Loucy (cell line): ENCODE measurements around the gene ZFAND3.

Experiments used
- H2AFZ ChIP-seq: fragments of 200-600 bp; sonication (generic); 2 replicates; pipeline ENCODE4 v1.6.0; 2016; ENCODE audit warnings: antibody characterized with exemption, mild to moderate bottlenecking, low read length, moderate library complexity
- H3F3A ChIP-seq: fragments of 200-600 bp; 2 replicates; pipeline ENCODE4 v1.6.0; 2016; ENCODE audit warnings: antibody characterized with exemption, low read depth, mild to moderate bottlenecking
- H3K27me3 ChIP-seq: fragments of 200-600 bp; sonication (generic); 2 replicates; pipeline ENCODE4 v1.6.1; 2014; ENCODE audit warnings: low read length, mild to moderate bottlenecking; ENCODE audit not compliant: insufficient read depth, poor library complexity, severe bottlenecking
- H3K36me3 ChIP-seq: fragments of 200-600 bp; sonication (generic); 2 replicates; pipeline ENCODE4 v1.6.1; 2016; ENCODE audit warnings: low read length; ENCODE audit not compliant: insufficient read depth
- H3K4me1 ChIP-seq: fragments of 200-600 bp; sonication (generic); 2 replicates; pipeline ENCODE4 v1.5.1; 2014; ENCODE audit warnings: low read length, mild to moderate bottlenecking; ENCODE audit not compliant: insufficient read depth, poor library complexity, severe bottlenecking
- H3K4me2 ChIP-seq: fragments of 200-600 bp; sonication (generic); 2 replicates; pipeline ENCODE4 v1.6.0; 2014; ENCODE audit warnings: antibody characterized with exemption, low read length, low read depth, mild to moderate bottlenecking; ENCODE audit not compliant: poor library complexity, severe bottlenecking
- H3K4me3 ChIP-seq: fragments of 200-600 bp; sonication (generic); 2 replicates; pipeline ENCODE4 v1.5.1; 2014; ENCODE audit warnings: low read length, mild to moderate bottlenecking, mixed read lengths; ENCODE audit not compliant: poor library complexity, severe bottlenecking
- H3K79me2 ChIP-seq: fragments of 200-600 bp; sonication (generic); 2 replicates; pipeline ENCODE4 v1.6.1; 2014; ENCODE audit warnings: low read length; ENCODE audit not compliant: insufficient read depth
- H3K9ac ChIP-seq: fragments of 200-600 bp; sonication (generic); 2 replicates; pipeline ENCODE4 v1.6.0; 2014; ENCODE audit warnings: mild to moderate bottlenecking, low read depth, low read length, moderate library complexity; ENCODE audit not compliant: poor library complexity, severe bottlenecking
- H3K9me2 ChIP-seq: fragments of 200-600 bp; sonication (generic); replicated peaks from 2 replicates; pipeline ENCODE4 v1.6.1; 2016; ENCODE audit warnings: low read depth, low read length, mixed read lengths
- H3K9me3 ChIP-seq: fragments of 200-600 bp; sonication (generic); 2 replicates; pipeline ENCODE4 v1.6.1; 2014; ENCODE audit warnings: mild to moderate bottlenecking, antibody characterized with exemption, low read length, low read depth; ENCODE audit not compliant: insufficient read depth
- H4K20me1 ChIP-seq: fragments of 200-600 bp; sonication (generic); 2 replicates; pipeline ENCODE4 v1.6.0; 2014; ENCODE audit warnings: antibody characterized with exemption, low read length, mild to moderate bottlenecking; ENCODE audit not compliant: insufficient read depth, poor library complexity, severe bottlenecking
- CTCF ChIP-seq: fragments of 200-600 bp; sonication (generic); conservative IDR thresholded peaks from 2 replicates; pipeline ENCODE4 v1.5.1; 2014; ENCODE audit warnings: mild to moderate bottlenecking, antibody characterized with exemption, low read length
- EZH2phosphoT487 ChIP-seq: fragments of 200-600 bp; IDR thresholded peaks from 2 replicates; pipeline ENCODE4 v1.6.1; 2018; ENCODE audit warnings: antibody characterized with exemption, mild to moderate bottlenecking, moderate library complexity, borderline replicate concordance

ZFAND3 gene

GRCh38 chr6:38155144-38155543 lies 335.6 kb downstream of the ZFAND3 start:
- Histone ChIP-seq H3K9me2 (no peaks in the 10 kb centered on the region), H3K9ac (no peak overlapping the region), H3F3A (no peaks in the 10 kb centered on the region), H3K27me3 (no peaks in the 10 kb centered on the region), H3K4me1 (no peaks in the 10 kb centered on the region), H3K36me3 (peaks cover 24% of the 10 kb centered on the region; the same call in 1 of the 2 replicates), H3K79me2 (no peaks in the 10 kb centered on the region; the same call in 1 of the 2 replicates), H3K4me3 (no peak overlapping the region), H3K9me3 (no peaks in the 10 kb centered on the region), H4K20me1 (no peaks in the 10 kb centered on the region), H3K4me2 (no peak overlapping the region), H2AFZ (no peak overlapping the region)
- TF ChIP-seq EZH2phosphoT487 (no peak), CTCF (no peak)

DNA sequence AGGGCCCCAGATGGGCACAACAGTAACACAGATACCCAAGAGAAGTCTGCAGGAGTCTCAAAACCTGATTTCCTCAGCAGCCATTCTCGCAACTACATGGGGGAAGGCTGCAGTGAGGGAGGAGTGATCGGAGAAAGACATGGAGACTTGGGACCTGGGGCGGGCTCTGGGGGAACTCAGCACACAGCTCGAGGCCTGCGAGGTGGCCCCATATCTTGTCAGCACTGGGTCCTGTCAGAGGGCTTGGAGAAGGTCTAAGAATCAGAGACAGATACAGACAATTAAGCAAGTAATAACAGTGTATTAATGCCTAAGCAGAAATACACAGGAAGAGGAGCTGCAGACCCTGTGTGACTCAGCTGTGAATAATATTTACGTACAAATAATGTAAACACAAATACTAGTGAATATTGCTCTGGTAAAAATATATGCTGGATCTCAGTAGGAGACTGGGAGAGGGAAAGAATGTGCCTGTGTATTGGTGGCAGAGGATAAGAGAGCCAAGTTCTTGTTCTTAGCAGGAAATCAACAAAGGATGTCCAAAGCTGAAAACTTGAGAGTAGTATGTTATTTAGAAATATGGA lies 336.2 kb downstream of the ZFAND3 start:
- no peaks in the 10 kb centered on the region for H4K20me1 ChIP-seq
- no peaks in the 10 kb centered on the region for H3K4me1 ChIP-seq
- H3K79me2 ChIP-seq, result no peaks in the 10 kb centered on the region
- H3F3A ChIP-seq, result no peaks in the 10 kb centered on the region
- no peaks in the 10 kb centered on the region for H3K27me3 ChIP-seq
- peaks cover 24% of the 10 kb centered on the region; the same call in 1 of the 2 replicates for H3K36me3 ChIP-seq
- no peak overlapping the region for H3K9ac ChIP-seq
- H3K4me2 ChIP-seq, result no peak overlapping the region
- no peak overlapping the region for H2AFZ ChIP-seq
- H3K4me3 ChIP-seq, result no peak overlapping the region
- H3K9me2 ChIP-seq, result no peaks in the 10 kb centered on the region
- no peaks in the 10 kb centered on the region for H3K9me3 ChIP-seq
- TF ChIP-seq CTCF, result no peak
- no peak for TF ChIP-seq EZH2phosphoT487

- Histone ChIP-seq H3K9me2 (no peaks in the 10 kb centered on the region), H3K27me3 (no peaks in the 10 kb centered on the region), H3K4me2 (no peak overlapping the region), H2AFZ (no peak overlapping the region), H3F3A (no peaks in the 10 kb centered on the region), H3K79me2 (no peaks in the 10 kb centered on the region), H3K9me3 (no peaks in the 10 kb centered on the region), H4K20me1 (no peaks in the 10 kb centered on the region), H3K4me1 (no peaks in the 10 kb centered on the region), H3K9ac (no peak overlapping the region), H3K4me3 (no peak overlapping the region), H3K36me3 (peaks cover 29% of the 10 kb centered on the region; the same call in 1 of the 2 replicates)
- TF ChIP-seq CTCF, result no peak
- TF ChIP-seq EZH2phosphoT487, result no peak
These were observed 337.5 kb downstream of the ZFAND3 start for GRCh38 chr6:38156818-38157565.
